Stimulated activated CD4-positive, alpha-beta T cell treated with anti-CD3 and anti-CD28 coated beads, Interleukin-4, amount 100 ng/mL, for 48 hours (primary cell): ENCODE results near the gene PLPP2.

Experiments
- DNase-seq, 2 donors: peaks; one replicate each; pipeline ENCODE4 v3.0.0-alpha.2; 2020; ENCODE audit warnings: low read depth in 2 of 2

The PLPP2 gene

DNA sequence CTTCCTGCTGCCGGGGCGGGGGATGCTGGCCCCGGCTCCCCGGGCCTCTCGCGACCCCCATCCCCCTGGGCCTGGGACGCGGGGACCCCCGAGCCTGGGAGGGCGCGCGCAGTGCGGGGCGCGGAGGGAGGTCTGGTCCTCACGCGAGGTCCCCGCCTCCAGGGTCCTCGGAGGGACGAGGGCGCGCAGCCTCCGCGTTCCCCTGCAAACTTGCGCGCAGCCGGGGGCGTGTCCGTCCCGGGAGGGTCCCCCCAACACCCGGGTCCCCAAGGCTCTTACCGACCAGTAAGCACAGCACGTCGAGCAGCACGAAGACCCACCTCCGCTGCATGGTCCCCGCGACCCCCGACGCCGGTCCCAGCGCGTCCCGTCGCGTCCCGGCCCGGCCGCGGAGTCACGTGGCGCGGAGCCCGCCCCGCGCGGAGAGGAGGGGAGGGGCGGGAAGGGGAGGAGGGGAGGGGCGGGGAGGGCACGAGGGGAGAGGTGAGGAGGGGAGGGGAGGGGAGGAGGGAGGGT lies at the start of gene PLPP2:
TSS of gene PLPP2 (minus strand) at position 398 of the 516 bp plus-strand sequence. CDS start at position 331, 67 bp downstream.
- DNase-seq, result no peak

DNA sequence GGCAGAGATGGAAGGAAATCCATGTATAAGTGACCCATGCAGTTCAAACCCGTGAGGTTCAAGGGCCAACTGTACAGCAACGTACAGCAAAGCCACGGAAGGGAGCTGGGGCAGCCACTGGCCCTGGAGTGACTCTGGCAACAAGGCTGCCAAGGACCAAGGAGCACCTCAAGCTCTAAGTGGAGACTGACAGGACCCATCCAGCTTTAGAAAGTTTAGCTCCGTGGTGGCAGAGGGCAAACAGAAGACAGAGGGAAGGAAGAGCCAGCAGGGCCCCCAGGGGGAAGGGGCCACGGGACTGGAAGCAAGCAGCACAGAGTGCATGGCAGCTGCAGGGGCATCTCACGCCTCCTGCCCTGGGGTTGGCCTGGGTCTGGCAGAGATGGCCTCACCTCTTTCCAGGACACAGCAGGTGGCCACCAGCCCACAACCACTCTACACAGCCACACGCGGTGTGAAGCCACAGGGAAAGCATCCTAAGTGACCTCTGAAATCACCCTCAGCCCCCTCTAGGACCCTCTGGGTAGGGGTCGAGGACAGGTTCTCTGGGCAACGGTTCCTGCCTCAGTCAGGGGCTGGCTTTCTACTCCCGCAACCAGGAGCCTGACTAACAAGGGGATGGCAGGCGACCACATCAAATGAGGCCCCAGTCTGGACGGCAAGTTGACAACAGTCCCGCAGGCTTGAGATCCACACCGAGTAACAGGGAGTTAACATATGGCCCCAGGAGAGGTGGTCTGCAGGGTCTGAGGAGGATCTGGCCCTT lies 49.6 kb upstream of the PLPP2 start:
- no peak for DNase-seq

DNA sequence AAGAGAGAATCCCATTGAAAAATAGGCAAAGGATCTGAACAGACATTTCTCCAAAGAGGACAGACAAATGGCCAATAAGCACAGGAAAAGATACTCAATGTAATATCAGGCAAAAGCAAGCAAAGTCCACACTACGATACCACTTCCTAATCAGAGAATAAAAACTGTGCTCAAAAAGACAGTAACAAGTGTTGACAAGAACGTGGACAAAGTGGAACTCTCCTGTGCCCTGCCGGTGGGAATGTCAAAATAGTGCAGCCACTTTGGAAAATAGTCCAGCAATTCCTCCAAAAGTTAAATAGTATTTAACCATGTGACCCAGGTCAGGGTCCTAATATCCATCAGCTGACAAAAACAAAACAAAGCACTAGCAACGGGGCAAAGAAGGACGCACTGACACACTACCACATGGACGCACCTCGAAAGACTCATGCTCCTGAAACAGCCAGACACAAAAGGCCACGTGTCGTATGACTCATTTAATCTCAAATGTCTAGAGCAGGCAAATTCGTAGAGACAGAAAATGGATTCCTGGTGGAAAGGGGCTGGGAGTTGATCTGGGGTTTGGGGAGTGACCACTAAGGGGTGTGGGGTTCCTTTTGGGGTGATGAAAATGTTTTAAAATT lies 48.2 kb upstream of the PLPP2 start:
- no peak for DNase-seq

DNA sequence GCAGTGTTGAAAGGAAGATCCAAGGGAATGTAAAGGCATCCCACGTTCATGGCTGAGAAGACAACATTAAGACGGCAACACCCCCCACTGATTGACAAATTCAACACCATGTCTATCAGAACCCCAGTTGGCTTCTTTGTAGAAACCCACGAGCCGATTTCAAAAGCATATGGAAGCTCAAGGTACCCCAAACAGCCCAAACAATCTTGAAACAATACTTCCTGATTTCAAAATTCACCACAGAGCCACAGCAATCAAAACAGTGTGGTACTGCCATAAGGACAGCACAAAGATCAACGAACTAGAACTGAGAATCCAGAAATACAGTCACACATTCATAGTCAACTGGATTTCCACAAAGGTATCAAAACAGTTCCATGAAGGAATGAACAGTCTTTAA lies 47.2 kb upstream of the PLPP2 start:
- no peak for DNase-seq

DNA sequence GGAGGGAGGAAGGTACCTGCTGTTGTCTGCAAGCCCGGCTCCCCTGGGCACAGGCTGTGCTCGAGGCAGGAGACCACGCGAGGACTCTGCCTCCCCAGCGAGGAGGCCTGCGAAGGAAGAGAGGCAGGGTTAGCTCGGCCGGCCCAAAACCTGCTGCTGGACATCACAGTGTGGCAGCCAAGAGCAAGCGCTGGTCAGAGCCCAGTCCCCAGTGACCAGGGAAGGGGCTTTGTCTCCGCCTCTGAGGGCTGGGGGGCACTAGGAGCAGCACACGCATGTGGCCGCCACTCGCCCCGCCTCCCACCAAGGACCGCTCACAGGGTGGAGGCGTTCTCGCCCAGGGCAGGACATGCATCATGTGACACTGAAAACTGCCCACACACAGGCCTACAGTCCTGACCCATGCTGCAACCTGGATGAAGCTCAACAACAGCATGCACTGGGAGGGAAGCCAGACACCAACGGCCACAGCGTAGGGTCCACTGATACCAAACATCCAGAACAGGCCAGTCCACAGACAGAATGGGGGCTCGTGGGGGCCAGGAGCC lies 44.9 kb upstream of the PLPP2 start:
- no peak for DNase-seq

DNA sequence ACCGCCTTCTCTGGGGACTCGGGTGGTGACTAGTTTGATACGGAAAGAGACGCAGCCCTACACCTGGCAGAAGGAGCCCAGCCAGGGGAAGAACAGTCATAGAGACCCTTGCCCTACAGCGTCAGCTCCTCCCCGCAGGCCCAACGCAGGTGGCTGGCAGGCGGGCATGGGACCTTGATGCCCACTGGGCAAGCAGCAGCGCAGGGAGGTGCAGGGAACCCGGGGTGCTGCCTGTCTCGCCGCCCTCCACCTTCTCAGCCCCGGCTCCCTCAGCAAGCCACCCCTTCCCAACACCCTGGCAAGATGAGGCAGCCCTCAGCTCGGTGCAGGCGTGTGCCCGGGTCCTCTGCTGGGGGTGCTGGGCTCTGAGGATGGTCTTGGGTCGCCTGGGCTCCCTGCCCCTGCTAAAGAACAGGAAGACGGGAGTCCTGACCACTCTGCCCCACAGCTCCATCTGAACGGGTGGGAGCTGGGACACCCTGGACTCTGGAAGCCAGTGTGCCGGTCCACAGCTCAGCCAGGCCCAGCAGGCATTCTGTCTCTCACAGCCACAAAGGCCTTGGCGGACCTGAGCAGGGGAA lies 44.4 kb upstream of the PLPP2 start:
- DNase-seq, result no peak

DNA sequence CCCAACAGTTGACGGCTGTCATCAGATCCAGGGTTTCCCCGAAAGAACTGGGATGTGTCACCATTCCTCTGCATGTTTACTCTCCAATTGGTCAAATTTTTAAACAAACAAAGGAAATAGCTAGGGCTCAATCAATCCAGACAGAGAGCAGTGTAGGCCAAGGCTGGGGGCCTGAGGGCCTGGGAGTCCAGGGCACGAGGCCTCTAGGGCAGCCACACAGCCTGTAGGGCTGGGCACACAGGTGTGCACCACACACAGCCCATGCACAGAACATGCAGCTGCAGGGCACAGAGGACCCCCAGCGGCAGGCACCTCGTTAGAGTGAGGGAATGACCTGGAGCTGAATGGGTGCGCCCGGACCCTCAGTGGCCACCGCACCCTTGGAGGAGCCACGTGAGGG lies 43.9 kb upstream of the PLPP2 start:
- DNase-seq, result no peak

DNA sequence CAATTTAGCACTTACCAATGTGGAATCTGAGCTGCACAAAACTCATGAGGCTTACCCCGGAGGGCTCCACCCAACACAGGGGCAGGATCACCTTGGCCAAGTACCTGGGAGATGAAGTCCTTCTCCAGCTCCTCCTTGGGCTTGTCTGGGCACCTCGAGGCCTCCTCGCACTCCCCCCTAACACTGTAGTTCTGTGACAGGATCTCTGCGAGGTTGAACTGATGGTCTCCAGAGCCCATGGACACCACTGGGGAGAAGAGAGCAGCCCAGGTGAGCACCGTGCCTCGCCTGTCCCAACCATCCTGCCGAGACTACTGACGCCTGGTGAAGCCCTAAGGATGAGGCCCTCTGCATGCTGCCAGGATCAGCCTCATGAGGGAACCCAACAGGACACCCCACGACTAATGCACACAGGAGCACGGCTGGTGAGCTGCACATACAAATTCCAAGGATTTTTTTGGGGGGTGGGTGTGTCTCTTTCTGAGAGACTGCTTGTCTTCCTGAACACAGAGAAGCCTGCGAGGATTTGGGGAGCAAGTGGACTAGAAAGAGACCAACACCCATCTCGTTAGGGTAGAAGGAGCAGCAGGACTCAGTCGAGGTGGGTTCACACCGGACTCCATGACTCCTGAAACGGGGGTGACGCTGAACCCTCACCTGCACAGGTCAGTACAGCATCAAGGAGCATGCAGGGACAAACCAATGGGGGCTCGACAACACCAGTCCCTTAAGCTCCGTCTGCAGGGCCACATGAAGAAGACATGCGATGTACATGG lies 43.3 kb upstream of the PLPP2 start:
- DNase-seq, result no peak

DNA sequence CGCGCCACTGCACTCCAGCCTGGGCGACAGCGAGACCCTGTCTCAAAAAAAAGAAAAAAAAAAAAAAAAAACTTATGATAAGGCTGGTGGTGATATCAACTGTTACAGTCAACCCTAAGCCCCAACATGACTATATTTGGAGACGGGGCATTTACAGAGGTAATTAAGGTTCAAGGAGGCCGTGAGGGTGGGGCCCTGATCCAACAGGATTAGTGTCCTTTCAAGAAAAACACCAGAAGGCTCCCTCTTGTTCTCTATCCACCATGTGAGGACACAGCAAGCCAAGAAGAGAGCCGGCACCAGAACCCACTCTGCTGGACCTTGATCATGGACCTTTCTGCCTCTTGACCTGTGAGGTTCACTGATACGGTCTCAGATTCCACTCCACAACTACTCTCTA lies 39.3 kb upstream of the PLPP2 start:
- no peak for DNase-seq

DNA sequence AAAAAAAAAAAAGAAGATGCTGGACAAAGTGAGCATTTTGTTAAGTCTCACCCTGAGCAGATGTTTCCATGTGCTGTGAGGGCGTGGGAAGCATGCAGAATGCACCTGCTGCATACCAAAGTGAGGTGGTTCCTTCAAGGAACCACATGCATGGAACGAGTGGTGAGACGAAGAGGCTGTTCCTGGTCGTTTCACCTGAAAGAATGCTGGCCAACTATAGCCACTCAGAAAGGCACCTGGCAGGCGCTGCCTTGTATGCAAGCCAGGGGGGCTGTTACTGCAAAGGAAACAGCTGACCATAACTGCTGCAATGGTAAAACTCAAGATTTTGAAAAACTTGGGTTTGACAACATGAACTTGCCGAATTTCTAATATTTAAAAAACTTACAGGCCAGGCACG lies 38.7 kb upstream of the PLPP2 start:
- DNase-seq, result no peak

DNA sequence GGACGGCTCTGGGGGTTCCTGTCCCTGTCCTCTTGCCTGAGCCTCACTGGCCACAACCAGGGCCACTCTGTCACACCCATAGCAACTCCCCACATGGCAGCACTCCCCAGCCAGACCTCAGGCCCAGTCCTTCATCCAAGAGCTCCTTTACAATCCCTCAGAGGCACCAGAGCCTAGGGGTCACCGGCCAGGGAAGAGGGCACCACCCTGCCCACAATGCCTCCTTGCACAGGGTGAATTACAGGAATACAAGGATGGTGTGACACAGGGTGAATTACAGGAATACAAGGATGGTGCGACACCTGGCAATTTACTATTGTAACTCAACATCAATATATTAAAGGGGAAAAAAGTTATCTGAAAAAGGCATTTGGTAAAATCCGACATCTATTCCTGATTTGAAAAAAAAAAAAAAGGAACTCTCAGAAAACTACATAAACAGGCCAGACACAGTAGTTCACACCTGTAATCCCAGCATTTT lies 36.9 kb upstream of the PLPP2 start:
- DNase-seq, result no peak

DNA sequence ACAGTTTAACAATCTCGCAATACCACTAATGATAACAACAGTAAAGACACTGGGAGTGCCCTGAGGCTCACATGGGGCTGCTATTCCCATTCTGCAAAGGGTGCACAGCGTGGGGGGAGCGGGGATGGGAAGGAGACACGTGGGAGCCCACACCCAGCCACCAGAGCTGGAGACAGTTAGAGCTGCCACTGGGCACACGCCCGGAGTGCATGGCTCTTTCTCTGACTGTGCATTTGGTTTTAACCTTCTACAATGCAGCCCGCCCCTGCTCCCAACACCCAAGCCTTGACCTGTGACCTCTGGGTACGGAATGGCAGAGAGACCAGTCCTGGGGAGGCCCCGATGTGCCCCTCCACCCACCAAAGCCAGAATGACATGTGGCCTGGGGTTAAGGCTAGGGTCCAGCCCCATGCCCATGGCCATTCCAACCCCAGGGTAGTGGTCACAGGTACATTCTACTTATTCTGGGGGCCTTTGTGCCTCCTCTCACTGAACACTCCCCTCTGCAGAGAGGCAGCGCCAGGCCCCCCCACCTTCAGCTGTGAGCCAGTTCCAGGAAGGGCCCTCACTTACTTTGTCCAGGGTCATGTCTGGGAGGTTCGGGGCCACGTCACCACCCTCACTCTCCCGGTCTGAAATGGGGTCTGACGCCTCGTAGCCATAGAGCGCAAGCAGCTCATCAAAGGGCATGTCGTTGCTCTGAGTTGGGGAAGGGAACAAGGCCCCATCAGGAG lies 36.3 kb upstream of the PLPP2 start:
- DNase-seq, result no peak

DNA sequence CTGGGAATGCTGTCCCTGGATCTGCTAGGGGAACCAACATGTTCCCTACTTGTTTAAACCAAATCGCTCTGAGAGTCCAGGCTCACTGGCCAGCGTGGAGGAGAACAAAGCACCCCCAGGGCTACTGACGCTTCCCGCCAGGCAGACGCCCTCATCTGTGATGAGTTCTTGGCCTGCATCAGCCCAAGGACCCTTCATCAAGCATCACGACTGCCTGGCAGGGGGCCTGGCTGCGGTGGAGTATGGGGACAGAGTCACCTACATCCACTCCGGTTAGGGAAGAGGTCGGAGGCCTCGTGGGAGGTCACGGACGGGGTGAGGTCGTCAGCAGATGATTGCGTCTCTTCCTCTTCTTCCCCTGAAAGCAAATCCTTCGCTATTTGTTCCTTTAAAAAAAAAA lies 35.7 kb upstream of the PLPP2 start:
- DNase-seq, result no peak

DNA sequence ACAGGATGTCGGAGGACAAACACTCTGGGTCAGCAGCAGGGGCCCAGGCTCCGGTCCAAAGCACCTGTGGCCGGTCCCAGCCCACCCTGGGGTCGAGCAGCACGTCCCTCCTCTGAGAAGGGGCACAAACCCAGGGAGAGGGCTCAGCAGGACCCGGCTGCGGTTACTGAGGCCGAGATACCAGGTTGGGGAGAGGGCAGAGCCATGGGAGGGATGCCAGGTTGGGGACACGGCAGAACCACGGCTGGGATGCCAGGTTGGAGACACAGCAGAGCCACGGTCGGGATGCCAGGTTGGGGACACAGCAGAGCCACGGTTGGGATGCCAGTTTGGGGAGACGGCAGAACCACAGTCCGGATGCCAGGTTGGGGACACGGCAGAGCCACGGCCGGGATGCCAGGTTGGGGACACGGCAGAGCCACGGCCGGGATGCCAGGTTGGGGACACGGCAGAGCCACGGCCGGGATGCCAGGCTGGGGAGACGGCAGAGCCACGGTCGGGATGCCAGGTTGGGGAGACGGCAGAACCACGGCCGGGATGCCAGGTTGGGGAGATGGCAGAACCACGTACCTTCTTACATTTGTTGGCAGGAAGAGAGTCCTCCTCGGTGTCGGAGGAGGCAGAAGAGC lies 34.8 kb upstream of the PLPP2 start:
- no peak for DNase-seq

DNA sequence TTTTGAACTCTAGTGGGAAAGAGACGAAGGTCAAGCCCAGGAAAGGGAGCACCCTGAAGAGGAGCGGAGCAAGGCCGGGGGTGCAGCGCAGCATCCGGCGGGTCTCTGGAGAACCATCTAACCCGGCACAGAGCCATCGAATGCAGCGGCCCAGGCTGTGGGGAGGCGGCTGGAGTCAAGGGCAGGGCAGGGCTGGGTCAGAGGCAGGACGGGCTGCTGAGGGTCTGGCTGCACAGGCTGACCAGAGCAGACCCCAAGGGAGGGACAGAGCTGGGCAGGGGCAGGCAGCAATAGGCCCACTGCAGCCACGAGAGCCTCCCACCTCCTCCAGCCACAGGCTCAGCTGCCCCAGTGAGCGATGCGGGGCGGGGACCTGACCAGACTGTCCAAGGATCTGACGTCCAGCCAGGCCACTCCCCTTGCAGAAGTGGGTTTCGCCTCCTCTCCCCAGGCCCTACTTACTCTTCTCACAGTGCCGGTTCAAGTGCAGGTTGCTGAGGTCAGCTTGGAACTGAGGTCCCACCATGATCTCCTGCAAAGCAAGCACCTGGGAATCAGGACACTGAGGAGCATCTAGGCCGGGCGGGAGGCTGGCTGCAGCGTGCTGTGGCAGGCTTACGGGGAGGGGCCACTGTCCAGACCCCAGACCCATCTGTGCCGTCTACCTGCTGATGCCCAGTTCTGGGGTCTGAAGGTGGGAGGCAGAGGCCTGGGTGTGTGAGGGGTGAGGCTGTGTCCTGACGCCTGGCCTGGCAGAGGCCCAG lies 34.2 kb upstream of the PLPP2 start:
- DNase-seq, result no peak

DNA sequence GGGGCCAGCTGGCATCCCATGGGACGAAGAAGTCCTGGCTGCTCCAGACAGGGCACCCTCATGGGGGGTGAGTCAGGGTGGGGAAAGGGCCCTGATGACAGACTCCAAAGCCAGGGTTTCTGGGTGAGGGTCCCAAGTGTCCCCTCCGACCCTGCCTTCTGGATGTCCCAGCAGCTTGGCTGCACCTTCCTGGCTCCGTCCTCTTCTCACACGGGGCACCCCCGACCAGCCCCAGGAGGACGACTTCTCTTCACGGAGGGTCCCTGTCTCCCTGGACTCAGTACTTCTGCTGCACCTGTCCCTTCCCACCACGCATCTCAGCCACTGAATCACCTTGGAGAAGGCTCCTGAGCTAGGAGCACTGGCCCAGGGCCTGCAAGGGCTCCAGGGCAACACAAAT lies 33.5 kb upstream of the PLPP2 start:
- no peak for DNase-seq

DNA sequence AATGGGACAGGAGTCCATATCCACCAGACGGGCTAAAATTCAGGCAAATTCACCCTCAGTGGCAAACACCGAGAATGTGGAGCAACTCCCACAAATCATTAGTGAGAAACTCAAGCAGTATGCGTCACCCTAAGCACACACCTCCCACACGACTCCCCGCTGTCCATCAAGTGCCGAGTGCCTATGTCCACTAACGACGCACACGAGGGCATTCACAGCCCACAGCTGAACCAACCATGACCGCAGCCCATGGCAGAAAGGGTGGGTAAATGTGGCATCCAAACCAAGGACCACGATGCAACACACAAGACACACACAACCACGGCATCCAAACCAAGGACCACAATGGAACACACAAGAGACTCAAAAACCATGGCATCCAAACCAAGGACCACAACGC lies 31.4 kb upstream of the PLPP2 start:
- no peak for DNase-seq

DNA sequence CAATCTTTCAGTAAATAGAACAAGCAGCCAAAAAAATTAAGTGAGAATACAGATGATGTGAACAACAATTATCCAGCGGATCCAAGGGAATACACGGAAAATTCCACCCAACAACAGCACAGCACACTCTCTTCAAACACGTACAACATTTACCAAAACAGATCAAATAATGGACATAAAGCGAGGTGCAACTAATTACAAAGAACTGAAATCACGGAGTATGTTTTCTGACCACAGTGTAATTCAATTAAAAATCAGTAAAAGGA lies 27.2 kb upstream of the PLPP2 start:
- no peak for DNase-seq

DNA sequence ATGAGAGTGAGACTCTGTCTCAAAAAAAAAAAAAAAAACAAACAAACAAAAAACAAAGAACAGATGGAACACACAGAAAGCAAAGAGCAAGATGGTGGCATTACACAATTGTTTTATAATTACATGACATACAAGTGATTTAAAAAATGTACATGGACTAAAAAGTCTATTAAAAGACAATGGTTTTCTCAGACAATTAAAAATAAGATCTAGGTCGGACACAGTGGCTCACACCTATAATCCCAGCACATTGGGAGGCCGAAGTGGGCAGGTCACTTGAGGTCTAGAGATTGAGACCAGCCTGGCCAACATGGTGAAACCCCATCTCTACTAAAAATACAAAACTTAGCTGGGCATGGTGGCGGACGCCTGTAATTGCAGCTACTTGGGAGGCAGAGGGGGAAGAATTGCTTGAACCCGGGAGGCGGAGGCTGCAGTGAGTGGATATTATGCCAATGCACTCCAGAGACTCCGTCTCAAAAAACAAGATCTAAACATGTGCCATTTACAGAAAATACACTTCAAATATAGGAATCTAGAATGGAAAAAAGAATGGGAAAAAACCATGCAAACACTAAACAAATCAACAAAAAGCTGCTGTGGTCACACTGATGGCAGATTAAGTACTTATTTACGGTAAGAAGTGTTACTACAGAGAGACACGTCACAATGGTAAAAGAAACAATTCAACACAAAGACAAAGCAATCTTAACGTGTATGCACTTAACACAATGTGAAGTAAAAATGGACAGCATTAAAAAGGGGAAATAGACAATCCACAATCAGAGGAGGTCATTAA lies 26.7 kb upstream of the PLPP2 start:
- DNase-seq, result no peak
